Testis (tissue), 2 donors: ENCODE data around the gene EBPL.

ENCODE experiments used
- CTCF ChIP-seq, 3 experiments: fragments of 450-650 bp in 2 of 3; fragments of 200-600 bp in 1 of 3; sonication (generic) in 1 of 3; IDR thresholded peaks; one replicate each; pipeline ENCODE4 v1.5.1; 2016 to 2019; ENCODE audit warnings: antibody characterized with exemption in 3 of 3, mild to moderate bottlenecking in 2 of 3, moderate library complexity in 1 of 3
- POLR2A ChIP-seq: fragments of 450-650 bp; IDR thresholded peaks from one replicate; pipeline ENCODE4 v1.6.1; 2017; ENCODE audit warnings: antibody characterized with exemption, mild to moderate bottlenecking, moderate library complexity

GRCh38 chr13:49622174-49622946 is 68.9 kb downstream of the EBPL start:
- TF ChIP-seq POLR2A = no peak
- no peak for TF ChIP-seq CTCF (IDR thresholded peaks at IDR 0.05)
